RWPE2 (cell line): Measurements from ENCODE around the gene SLC9A7.

Experiments
- ATAC-seq: fragments of 200-7000 bp; cut with Tn5 transposase; 3 replicates; pipeline ENCODE4 v1.9.1; 2021; ENCODE audit warnings: low read depth
- DNase-seq: peaks from one replicate; pipeline ENCODE4 v3.0.0-alpha.2; 2020; ENCODE audit warnings: low spot score
- H3K27ac ChIP-seq: fragments of 450-650 bp; 2 replicates; pipeline ENCODE4 v1.5.1; 2017; ENCODE audit warnings: mild to moderate bottlenecking; ENCODE audit not compliant: poor library complexity, severe bottlenecking
- H3K27me3 ChIP-seq: fragments of 250-450 bp; sonication (Bioruptor Pico); 2 replicates; pipeline ENCODE4 v1.5.1; 2021; ENCODE audit warnings: mild to moderate bottlenecking, moderate library complexity; ENCODE audit not compliant: insufficient read depth, poor library complexity, severe bottlenecking
- H3K36me3 ChIP-seq: fragments of 250-450 bp; sonication (Bioruptor Pico); 2 replicates; pipeline ENCODE4 v1.5.1; 2020; ENCODE audit warnings: low read depth, mild to moderate bottlenecking, moderate library complexity
- H3K4me1 ChIP-seq: fragments of 250-450 bp; sonication (Bioruptor Pico); 2 replicates; pipeline ENCODE4 v1.5.1; 2021; ENCODE audit warnings: mild to moderate bottlenecking, moderate library complexity; ENCODE audit not compliant: insufficient read depth, poor library complexity, severe bottlenecking
- H3K4me3 ChIP-seq: fragments of 250-450 bp; sonication (Bioruptor Pico); 2 replicates; pipeline ENCODE4 v1.5.1; 2021; ENCODE audit warnings: mild to moderate bottlenecking, moderate library complexity; ENCODE audit not compliant: severe bottlenecking
- H3K9me3 ChIP-seq: fragments of 250-450 bp; sonication (Bioruptor Pico); 2 replicates; pipeline ENCODE4 v1.5.1; 2021; ENCODE audit warnings: mild to moderate bottlenecking, moderate library complexity; ENCODE audit not compliant: severe bottlenecking
- CTCF ChIP-seq: fragments of 450-650 bp; IDR thresholded peaks from one replicate; pipeline ENCODE4 v1.5.1; 2017; ENCODE audit warnings: mild to moderate bottlenecking, moderate library complexity; ENCODE audit not compliant: poor library complexity, severe bottlenecking

SLC9A7 gene

GRCh38 chrX:46678232-46678631 is 80.7 kb downstream of the SLC9A7 start:
- Histone ChIP-seq H3K4me3 (no peak overlapping the region), H3K27ac (no peak overlapping the region), H3K9me3 (no peaks in the 10 kb centered on the region), H3K36me3 (no peaks in the 10 kb centered on the region), H3K27me3 (no peaks in the 10 kb centered on the region), H3K4me1 (no peaks in the 10 kb centered on the region)
- TF ChIP-seq CTCF: no peak
- no peak for ATAC-seq
- no peak for DNase-seq

- H3K9me3 ChIP-seq: no peaks in the 10 kb centered on the region
- DNase-seq: no peak
- H3K36me3 ChIP-seq: no peaks in the 10 kb centered on the region
- H3K4me1 ChIP-seq: no peaks in the 10 kb centered on the region
- H3K27me3 ChIP-seq: no peaks in the 10 kb centered on the region
- no peak overlapping the region for H3K4me3 ChIP-seq
- ATAC-seq: no peak
- TF ChIP-seq CTCF: no peak
- no peak overlapping the region for H3K27ac ChIP-seq
These were observed 82.2 kb downstream of the SLC9A7 start for GRCh38 chrX:46676399-46677356.

DNA sequence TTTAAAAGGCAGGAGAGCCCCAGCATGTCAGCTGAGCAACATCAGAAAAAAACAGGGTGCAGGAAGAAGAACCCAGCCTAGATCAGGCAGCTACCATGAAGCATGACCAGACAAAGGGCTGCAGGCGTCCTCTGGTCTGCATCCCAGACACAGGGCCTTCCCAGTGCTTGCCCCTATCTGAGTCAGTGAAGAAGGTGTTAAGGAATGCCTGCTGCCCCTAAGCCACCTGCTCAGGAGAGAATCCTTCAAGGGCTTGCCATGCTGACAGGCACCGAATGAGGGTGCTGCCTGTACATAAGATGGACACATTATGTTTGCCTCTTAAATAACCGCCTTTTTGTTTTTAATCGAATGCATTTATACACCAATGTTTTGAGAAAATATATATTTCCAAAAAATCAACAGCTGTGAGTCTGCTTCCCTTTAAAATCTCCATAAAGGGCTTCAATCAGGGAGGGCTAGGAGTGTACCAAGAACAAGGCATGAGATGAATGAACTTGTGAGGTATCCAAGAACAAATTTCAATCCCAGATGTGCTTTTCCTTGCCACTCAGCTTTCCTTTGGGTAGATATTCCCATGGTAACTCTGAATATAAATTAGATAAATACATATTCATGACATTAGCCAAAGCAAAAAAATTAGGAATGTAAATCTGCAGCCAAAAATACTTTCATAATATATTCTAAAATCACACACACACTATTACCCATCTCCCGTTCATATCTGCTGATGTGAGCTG is 85.1 kb downstream of the SLC9A7 start:
- Histone ChIP-seq H3K27ac (no peak overlapping the region), H3K36me3 (no peaks in the 10 kb centered on the region), H3K4me1 (no peaks in the 10 kb centered on the region), H3K9me3 (no peaks in the 10 kb centered on the region), H3K4me3 (no peak overlapping the region), H3K27me3 (no peaks in the 10 kb centered on the region)
- DNase-seq (no peak), ATAC-seq (no peak)
- no peak for TF ChIP-seq CTCF

GRCh38 chrX:46670316-46670715 is 88.6 kb downstream of the SLC9A7 start:
- H3K27me3 ChIP-seq: no peaks in the 10 kb centered on the region
- H3K27ac ChIP-seq: no peak overlapping the region
- no peaks in the 10 kb centered on the region for H3K9me3 ChIP-seq
- no peaks in the 10 kb centered on the region for H3K36me3 ChIP-seq
- H3K4me3 ChIP-seq: no peak overlapping the region
- ATAC-seq (no peak), DNase-seq (no peak)
- peaks cover 3% of the 10 kb centered on the region for H3K4me1 ChIP-seq
- TF ChIP-seq CTCF: no peak
